Inferior parietal cortex (tissue), 1 donor: Measurements from ENCODE around the gene MICAL1.

Experiments
- DNase-seq: peaks from one replicate; pipeline ENCODE4 v3.0.0-alpha.2; 2016; ENCODE audit errors: extremely low spot score

MICAL1 gene

DNA sequence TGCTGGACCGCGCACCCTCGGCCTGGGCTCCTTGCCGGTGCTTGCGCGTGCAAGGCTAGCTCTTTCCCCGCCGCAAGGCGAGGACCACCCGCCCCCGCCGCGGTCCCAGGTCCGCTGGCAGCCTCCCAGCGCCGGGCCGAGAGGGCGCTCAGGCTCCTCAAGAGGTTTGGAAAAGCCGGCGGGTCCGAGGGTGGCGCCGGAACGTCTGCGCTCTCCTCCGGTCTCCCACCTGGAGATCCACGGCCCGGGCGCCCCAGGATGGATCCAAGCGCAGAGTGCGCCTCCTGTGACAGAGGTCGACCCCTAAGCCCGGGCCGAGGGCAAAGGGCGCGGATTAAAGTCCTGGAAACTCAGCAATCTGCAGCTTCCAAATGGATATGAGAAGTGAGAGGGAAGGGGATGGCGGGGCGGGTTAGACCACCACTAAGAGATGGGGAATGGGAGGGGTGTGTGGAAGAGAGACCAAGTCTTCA, 575 bp upstream of the MICAL1 start:
- no peak for DNase-seq

DNA sequence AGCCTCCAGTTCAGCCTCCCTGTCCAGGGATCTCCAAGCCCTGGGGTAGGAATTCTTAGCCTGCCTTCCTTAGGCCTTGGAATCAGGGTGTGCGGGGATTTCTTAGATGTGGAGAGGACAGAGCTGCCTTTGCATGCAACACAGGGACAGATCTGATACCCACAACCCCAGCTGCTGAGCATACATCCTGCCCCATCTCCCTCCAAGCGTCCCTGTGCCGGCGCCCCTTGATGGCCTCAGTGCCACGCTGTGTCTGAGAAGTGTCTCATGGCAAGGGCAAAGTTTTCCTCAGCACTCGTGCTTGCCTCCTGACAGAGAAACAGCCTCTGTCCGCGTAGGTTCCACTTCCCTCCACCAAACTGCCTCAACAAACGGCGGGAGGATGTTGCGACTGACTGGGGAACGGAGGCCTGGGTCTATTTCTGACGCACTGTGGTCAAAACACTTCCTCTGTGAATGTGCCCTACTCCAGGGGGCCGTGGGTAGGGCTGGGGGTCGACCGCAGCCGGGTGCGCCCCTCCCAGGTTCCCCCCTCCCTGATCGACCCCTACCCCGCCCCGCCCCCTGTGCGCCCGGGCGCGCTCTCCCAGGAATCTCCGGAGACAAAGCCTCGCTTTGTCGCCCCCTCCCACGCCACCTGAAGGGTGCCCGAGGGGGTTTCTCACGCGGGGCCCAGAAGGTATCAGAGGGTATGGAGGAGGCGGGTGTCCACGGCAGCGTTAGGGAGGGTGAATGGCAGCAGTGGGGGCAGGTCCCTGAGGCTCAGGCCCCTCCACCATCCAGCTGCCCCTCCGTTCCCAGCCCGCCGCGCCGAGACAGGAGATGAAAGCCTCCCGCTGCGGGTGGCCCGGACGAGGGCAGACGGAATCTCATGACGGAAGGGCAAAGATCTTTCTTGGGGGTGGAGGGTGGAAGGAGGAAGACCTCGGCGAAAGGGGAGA, 806 bp downstream of the MICAL1 start:
- DNase-seq = no peak

DNA sequence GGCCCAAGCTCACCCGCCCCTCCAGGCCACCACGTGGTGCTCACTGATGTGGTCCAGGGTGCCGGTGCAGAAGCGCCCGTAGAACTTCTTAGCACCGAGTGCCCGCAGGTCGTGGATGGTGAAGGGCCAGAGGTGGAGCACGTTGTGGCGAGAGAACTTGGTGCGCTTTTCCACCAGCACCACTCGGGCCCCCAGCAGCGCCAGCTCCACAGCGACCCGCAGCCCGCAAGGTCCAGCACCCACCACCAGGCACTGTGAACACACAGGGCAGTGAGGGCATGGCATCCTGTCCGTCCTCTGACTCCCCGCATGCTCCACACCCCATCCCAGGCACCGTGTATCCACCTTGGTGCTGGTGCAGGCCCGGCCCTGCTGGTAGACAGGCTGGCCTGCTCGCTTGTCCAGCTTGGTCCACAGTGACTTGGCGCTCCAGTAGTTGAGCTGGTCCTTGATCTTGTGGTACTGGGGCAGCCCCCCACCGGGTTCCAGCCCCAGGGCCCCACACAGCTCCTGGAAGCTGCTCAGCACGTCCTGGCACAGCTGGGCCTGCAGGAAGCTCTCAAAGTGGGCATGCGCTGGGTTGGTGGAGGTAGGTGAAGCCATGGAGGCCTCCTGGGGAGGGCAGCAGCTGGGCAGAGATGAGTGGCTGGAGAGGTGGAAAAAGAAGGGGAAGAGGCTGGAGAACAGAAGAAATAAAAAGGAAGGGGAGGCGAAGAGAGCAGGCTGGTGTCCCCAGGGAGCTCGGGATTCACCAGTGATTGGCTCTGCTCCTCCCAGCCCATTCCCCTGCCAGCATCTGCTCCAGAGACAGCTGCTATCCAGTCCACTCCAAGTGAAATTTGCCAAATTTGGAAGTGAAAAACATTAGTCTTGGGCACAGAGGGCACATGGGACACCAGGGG, 1.7 kb downstream of the MICAL1 start:
- no peak for DNase-seq

DNA sequence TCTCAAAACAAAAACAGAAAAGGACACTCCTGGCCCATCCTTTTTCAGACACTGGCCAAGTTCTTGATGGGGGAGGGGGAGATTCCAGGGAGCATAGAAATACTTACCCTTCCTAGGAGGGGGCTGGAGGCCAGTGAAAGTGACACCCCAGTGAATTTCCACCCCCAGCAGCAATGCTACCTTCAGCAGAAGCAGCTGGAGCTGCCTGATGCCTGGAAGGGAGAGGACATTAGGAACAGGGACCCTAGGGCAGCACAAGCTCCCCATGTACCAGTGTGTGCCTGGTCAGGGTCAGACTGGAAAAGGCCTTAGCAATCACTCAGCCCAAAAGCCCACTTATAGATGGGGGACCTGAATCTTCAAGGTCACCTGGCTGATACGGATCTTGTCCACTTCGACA, 2.4 kb downstream of the MICAL1 start:
- DNase-seq = no peak

DNA sequence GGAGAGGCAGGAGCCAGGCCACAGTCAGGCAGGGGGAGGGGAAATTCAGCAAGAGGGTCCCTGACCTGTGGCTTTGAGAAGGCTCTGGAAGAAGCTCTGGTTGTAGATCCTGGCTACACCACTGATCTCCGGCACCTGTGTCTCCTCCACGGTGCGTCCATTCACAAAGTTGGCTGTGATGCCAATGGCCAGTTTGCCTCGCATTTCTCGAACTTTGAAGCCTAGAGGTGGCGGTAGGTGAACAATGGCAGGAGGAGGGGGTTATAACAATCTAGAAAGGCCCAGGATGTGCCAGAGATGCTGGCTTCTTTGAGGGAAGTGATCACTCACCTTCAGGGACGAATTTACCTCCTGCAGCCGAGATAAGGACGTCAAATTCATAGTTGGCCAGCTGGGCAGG, 3.4 kb downstream of the MICAL1 start:
- no peak for DNase-seq

DNA sequence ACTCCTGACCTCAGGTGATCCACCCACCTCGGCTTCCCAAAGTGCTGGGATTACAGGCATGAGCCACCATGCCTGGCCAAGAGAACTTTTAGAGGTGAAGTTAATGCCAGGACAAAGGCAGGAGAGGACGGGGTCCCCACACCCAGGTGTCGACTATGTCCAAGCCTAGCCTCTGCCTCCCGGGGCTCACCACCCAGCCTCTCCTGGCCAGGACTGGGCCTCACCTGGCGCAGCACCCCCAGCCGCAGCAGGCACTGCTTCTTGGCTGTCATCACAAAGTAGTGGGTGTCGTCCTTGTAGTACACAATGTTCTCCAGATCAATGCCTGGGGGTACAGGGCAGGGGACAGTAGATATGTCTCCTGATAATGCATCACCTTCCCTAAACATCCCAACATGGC, 4.2 kb downstream of the MICAL1 start:
- no peak for DNase-seq

DNA sequence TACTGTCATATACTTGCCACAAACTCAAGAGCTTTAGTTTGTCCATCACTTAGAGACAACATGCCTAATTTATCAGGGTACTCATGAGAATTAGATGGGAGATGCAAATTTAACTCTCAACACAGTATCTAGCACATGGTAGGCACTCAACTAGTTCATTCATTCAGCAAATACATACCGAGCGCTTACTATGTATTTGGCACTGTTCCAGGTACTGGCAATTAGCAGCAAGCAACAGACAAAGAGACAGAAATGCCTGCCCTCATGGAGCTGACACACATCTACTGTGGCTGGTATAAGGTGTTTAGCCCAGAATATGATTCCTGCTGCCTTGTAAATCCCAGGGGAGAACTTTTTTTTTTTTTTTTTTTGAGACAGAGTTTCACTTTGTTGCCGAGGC, 4.8 kb downstream of the MICAL1 start:
- DNase-seq = no peak

DNA sequence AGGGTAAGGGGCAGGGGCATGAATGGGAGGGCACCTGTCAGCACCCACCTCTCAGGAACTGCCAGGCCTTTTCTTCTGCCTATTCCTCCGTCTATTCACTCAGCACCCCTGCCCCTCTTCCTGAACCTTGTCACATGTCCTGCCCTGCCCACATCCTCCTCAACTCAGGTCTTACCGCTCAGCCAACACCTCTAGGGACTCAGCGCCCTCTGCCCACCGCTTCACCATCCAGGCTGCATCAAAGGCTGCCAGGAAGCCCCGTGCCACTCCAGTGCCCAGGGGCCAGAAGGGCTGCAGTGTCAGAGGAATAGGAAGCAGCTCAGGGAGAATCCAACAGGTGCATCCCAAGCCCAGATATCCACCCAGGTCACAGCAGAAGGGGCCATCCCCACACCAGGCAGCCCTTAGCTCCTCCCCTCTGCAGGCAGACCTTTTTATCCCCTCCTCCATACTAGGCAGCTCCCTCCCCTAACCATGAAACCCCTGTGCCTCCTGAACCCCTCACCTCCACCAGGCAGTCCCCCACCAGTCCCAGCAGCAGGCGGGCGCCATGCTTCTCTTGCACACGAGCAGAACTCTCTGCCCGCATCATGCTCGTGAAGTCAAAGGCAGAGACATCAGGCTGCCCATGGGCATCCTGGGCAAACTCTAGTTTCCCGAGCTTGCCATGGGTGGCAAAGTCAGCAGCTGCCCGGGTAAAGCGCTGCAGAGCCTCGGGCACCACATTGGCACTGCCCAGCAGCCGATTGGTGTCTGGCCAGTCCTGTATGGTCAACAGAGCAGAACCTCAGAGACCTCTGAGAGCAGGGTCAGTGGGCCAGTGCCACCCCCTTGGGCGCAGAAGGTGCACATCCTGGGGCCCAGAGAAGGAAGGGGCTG, 5.5 kb downstream of the MICAL1 start:
- no peak for DNase-seq

DNA sequence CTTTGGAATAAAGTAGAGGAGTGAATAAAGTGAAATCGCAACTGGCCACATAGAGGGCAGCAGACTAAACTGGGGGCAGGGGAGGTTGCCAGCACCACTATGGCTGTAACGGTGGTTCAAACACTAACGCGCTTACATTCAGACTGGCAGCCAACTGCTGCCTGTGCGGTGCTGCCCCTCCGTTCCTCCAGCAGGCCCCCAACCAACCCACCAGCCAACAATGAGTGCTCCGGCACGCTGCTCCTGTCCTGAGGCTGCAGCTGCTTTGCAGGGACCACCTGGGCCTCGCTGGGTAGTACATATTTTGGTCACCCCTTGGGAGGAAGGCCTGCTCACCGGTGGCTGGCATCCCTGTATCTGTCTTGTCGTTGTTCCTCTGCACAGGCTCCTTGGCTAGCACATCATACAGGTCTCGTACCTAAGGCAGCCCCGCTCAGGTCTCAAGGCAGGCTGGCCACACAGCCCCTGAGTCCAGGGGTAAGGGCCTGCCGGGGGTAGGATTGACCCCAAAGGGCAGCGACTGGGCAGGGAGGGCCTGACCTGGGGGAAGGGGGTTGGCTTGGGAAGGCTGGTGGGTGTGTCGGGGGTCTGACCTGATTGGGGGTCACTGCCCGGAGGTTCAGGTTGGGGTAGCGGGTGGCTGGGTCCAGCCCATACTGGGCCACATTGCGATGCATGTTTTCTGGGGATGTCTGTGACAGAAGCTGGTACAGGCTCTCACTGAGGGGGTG, 6.3 kb downstream of the MICAL1 start:
- no peak for DNase-seq

DNA sequence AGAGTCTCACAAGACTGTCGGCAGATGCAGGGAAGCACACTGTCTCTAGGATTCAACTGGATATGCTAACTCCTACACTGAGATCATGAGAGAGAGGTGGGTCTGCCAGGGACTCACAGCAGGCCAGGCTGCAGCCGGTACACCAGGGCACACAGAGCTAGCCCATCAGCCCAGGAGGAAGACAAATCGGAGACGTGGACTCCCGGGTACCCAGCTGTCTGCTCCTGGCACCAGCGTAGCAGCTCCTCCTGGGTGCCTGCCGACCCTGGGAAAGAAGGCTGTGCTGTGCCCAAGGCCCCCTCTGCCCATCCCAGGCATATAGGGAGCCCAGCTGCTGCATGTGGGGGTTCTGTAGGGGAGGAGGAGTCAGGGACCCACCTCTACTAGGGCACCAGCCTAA, 7.0 kb downstream of the MICAL1 start:
- DNase-seq = no peak

DNA sequence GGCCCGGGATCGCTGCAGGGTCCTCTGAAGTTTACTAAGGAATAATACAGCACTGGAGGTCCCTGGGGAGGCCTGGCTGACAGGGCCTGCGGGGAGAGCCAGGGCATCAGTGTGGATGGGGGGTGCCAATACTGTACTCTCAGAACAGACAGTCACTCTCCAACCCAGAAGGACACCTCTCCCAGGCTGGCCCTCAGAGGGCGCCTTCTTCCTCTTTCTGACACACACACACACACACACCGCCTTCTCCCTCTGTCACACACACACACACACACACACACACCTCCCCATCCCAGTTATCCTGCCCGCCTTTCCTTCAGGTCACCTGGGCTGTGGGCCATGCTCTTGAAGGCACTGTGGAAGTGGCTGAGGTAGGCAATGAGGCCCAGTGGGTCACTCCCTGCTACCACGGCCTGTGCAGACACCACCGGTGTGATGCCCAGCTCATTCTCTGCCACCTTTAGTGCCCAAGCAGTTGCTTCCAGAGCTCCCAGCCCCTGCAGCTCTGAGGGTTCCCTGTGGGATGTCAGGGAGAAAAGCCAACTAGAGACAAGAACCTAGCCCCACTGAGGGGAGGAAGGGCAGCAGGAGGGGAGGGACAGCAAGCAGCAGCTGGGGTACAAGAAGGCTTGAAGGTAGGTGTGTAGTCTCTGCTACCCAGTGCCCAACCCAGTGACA, 7.6 kb downstream of the MICAL1 start:
- no peak for DNase-seq

DNA sequence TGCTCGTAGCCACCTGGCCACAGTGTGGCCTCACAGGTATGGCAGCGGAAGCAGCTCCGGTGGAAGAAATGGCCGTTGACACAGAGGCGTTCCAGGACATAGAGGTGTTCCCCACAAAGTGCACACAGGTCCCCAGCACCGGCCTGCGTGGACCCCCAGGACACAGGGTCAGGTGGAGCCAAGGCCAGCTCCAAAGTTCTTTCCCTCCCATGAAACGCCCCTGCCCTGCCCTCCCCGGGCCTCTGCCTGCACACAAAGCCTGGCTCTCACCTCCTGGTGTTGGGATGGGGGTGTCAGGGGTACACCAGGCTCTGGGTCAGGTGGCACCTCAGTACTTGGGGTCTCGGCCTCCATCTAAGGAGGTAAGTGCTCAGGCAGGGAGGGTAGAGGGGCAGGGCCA, 8.5 kb downstream of the MICAL1 start:
- no peak for DNase-seq

DNA sequence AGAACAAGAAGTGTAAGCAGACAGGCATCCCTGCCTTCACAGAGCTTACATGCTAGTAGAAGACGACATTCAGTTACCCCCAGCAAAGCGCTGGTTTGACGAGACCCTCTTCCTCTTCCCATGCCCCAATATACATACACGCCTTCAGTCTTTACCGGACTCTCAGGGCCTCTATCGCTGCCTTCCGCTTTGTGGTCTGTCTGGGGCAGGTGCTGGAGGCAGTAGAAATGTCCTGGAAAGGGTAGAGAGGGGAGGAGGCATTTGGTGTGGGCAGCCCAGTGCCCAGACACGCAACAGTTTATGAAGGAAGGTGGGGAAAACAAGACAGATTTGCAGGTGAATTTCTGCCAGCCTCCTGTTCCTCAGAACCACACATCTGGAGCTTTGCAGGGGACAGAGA, 9.0 kb downstream of the MICAL1 start:
- no peak for DNase-seq

DNA sequence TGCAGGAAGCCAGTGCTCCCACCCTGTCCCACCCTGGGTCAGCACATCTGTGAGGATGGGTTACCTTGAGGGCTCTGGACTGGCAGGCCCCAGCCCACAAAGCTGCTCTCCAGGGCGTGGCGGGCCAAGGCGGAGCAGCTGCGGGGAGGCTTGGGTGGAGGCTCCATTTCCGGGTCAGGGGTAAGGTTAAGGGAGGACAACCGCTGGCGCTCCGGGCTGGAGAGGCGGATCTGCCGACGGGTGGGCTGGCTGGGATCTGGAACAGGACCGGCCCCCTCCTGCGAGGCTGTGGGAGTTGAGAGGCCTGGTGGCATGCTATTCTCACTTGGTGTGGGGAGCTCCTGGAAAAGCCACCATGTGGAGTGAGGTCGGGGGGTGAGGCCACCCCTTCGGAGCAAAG, 9.5 kb downstream of the MICAL1 start:
- DNase-seq = no peak

DNA sequence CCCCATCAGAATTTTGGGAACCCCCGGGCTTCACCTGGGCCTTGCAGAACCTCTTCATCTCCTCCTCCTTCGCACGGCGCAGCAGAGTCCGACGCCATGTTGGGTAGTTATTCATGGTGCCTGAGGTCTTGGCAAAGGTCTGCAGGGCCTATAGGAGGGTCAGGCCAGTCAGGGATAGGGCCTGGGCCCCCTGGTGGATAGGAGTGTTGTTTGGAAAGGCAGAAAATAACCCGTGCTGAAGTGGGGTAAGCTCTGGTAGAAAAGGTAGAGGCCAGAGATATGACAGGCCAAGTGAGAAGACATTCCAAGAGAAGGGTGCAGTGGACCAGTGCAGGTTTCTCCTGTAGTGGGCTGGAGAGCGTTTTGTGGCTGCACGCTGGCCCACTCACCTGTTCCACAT, 10.2 kb downstream of the MICAL1 start:
- DNase-seq = no peak

DNA sequence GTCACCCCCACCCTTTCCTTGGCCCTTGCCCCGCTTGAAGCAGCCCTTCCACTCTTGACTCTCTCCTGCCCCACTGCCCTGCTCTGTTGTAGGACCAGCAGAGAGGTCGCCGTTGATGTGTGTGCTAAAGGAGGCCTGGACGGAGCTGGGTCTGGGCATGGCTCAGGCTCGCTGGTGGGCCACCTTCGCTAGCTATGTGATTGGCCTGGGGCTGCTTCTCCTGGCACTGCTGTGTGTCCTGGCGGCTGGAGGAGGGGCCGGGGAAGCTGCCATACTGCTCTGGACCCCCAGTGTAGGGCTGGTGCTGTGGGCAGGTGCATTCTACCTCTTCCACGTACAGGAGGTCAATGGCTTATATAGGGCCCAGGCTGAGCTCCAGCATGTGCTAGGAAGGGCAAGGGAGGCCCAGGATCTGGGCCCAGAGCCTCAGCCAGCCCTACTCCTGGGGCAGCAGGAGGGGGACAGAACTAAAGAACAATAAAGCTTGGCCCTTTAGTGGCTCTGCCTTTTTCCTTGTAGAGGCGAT, 12.1 kb downstream of the MICAL1 start:
- no peak for DNase-seq

DNA sequence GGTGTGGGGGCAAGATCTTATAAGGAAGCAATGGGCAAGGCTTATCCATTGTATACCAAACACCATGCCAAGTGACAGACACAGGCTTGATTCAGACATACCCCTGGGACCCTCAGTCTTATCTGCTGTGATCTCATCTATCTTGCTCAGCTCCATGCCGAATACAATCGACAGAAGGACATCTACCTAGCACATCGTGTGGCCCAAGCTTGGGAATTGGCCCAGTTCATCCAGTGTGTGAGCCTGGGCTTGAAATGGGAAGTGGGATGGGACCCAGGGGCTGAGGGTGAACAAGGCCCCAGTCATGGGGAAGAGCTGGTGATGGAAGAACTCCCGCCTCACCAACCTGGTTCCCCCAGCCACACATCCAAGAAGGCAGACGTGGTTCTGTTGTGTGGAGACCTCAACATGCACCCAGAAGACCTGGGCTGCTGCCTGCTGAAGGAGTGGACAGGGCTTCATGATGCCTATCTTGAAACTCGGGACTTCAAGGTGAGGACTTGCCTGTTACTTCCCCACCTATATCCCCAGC, 13.1 kb downstream of the MICAL1 start:
- no peak for DNase-seq

DNA sequence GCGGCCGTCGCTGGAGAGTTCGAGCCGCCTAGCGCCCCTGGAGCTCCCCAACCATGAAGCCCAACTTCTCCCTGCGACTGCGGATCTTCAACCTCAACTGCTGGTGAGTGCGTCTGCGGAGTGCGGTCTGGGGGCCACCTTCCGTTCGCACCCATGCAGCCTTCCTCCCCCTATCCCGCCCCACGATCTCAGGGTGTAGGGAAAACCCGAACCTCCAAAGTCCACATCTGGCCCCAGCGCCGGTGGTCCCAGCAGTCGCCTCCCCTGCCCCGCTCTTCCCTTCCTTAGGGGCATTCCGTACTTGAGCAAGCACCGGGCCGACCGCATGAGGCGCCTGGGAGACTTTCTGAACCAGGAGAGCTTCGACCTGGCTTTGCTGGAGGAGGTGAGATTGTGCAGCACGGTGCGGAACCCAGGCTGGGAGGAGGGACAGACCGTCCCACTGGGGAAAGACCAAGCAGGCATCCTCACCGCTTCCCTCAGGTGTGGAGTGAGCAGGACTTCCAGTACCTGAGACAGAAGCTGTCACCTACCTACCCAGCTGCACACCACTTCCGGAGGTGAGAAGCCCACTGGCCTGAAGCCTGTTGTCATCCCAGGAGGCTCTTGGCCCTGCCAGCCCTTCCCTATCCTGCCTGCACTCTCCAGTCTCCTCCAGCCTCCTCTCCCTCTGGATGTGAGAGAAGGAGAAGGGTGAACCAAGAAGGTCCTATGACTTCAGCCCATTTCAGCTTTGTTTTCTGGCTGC, 14.3 kb downstream of the MICAL1 start:
- DNase-seq = no peak
